ENCODE results near the gene CMKLR1. TPM values are rescaled to one million over a fixed set of nuclear protein-coding genes. Genes with fewer than 3 reads are reported as not detected.

CMKLR1 gene
- total RNA-seq, 4 donors from 2014 or later = 10.2 to 14.5 (median 12.6) TPM

- TF ChIP-seq, protein P1, sequence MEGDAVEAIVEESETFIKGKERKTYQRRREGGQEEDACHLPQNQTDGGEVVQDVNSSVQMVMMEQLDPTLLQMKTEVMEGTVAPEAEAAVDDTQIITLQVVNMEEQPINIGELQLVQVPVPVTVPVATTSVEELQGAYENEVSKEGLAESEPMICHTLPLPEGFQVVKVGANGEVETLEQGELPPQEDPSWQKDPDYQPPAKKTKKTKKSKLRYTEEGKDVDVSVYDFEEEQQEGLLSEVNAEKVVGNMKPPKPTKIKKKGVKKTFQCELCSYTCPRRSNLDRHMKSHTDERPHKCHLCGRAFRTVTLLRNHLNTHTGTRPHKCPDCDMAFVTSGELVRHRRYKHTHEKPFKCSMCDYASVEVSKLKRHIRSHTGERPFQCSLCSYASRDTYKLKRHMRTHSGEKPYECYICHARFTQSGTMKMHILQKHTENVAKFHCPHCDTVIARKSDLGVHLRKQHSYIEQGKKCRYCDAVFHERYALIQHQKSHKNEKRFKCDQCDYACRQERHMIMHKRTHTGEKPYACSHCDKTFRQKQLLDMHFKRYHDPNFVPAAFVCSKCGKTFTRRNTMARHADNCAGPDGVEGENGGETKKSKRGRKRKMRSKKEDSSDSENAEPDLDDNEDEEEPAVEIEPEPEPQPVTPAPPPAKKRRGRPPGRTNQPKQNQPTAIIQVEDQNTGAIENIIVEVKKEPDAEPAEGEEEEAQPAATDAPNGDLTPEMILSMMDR (IDR thresholded peaks at IDR 0.05) = no peak
- TF ChIP-seq POLR2A (IDR thresholded peaks at IDR 0.05; ENCODE audit: low read depth) = no peak
- no peak for TF ChIP-seq EP300 (IDR thresholded peaks at IDR 0.05)
- no peak for TF ChIP-seq POLR2AphosphoS5 (IDR thresholded peaks at IDR 0.05)
- Histone ChIP-seq H3K27ac (replicated peaks in 1 of 4) (no peak overlapping the region), H3K27me3 (peaks cover 0 to 25% (median 0%) of the 10 kb centered on the region in 4 donors), H3K36me3 (no peaks in the 10 kb centered on the region), H3K4me1 (no peaks in the 10 kb centered on the region), H3K9me3 (no peaks in the 10 kb centered on the region), H3K4me3 (no peak overlapping the region)
- WGBS = 45% methylated on average over 7 of the region's 7 CpGs
- no peak for DNase-seq (ENCODE audit: extremely low spot score)
- intact Hi-C loops (cut with DNase I) = no loop called here
These were observed 19.5 kb upstream of the CMKLR1 start for GRCh38 chr12:108358580-108358965.

- peaks cover 0 to 25% (median 0%) of the 10 kb centered on the region in 4 donors for H3K27me3 ChIP-seq
- no peaks in the 10 kb centered on the region for H3K4me1 ChIP-seq
- H3K36me3 ChIP-seq = no peaks in the 10 kb centered on the region
- 95% methylated on average over 1 of the region's 2 CpGs for WGBS
- H3K9me3 ChIP-seq = no peaks in the 10 kb centered on the region
- H3K4me3 ChIP-seq = no peak overlapping the region
- no peak for DNase-seq (ENCODE audit: extremely low spot score)
- H3K27ac ChIP-seq (replicated peaks in 1 of 4) = no peak overlapping the region
- TF ChIP-seq POLR2AphosphoS5 (IDR thresholded peaks at IDR 0.05) (no peak), POLR2A (IDR thresholded peaks at IDR 0.05; ENCODE audit: low read depth) (no peak), EP300 (IDR thresholded peaks at IDR 0.05) (no peak)
- TF ChIP-seq, protein P1 (IDR thresholded peaks at IDR 0.05) = no peak
- intact Hi-C loops (cut with DNase I) = no loop called here
These were observed 18.9 kb upstream of the CMKLR1 start for GRCh38 chr12:108357834-108358579.

DNA sequence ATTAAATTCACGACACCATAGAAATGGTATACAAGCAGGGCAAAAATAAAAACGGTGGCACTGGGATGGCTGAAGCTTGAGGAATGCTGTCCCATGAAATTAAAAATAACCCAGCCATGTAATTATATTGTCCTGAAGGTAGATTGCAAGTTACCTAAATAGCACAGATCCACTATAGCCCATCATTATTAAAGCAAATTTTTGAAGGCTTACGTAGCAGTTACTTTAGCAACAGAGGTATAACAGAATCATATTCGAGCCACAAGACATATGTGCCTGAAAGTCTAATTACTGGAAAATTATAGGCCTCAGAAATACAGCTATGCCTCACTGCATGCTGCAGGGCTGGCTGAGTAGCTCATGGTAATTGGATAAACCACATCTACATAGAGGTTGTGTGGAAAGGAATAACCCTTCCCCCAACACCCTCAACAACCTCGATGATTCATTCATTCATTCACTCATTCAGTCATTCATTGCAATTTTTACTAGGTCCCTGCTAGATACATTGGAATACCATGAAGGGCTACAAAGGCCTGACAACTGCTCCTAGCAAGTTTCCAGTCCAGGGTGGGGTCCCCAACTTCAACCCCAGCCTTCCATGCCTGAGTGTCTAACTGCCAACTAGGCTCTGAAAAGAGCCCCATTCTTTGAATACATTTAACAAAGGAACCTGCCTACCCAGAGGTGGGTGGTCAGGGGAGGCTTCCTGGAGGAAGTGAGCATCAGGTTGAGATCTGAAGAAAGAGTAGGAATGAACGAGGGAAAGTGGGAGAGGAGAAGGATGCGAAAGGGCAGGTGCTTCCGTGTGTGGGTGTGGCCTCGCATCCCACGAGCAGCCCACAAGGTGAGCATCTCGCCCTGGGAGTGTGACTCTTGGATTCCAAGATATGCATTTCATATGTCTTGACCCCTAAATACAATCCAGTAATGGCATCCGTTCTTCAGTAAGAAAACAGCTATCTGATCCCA is 18.0 kb upstream of the CMKLR1 start:
- no peaks in the 10 kb centered on the region for H3K36me3 ChIP-seq
- no peaks in the 10 kb centered on the region for H3K4me1 ChIP-seq
- WGBS = 86% methylated on average over 12 of the region's 12 CpGs
- DNase-seq (ENCODE audit: extremely low spot score) = no peak
- intact Hi-C loops (cut with DNase I) = no loop called here
- H3K27ac ChIP-seq (replicated peaks in 1 of 4) = no peak overlapping the region
- H3K4me3 ChIP-seq = no peak overlapping the region
- H3K27me3 ChIP-seq = peaks cover 0 to 25% (median 0%) of the 10 kb centered on the region in 4 donors
- TF ChIP-seq POLR2AphosphoS5 (IDR thresholded peaks at IDR 0.05) (no peak), EP300 (IDR thresholded peaks at IDR 0.05) (no peak), POLR2A (IDR thresholded peaks at IDR 0.05; ENCODE audit: low read depth) (no peak)
- TF ChIP-seq, protein P1 (IDR thresholded peaks at IDR 0.05) = no peak
- H3K9me3 ChIP-seq = no peaks in the 10 kb centered on the region

DNA sequence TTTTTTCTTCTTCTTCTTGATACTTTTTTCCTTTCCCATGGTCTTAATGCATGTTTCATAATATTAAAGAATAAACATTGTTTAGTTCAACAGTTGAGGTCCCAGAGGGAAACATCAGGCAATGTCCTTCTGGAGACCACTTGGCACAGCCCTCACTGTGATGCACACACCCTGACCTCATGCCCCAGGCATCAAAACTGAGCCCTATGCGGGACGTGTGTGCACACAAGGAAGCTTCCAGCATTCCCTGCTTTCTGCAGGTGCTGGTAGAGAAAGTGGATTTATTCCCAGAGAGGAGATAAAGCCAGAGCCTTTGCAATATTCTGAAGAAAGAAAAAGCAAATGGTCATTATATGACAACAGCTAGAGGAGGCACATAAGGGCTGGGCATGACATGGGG is 16.0 kb upstream of the CMKLR1 start:
- Histone ChIP-seq H3K4me1 (no peaks in the 10 kb centered on the region), H3K4me3 (no peak overlapping the region), H3K9me3 (no peaks in the 10 kb centered on the region), H3K27me3 (peaks cover 0 to 25% (median 0%) of the 10 kb centered on the region in 4 donors), H3K27ac (replicated peaks in 1 of 4) (no peak overlapping the region), H3K36me3 (no peaks in the 10 kb centered on the region)
- TF ChIP-seq, protein P1 (IDR thresholded peaks at IDR 0.05) = no peak
- TF ChIP-seq EP300 (IDR thresholded peaks at IDR 0.05) = no peak
- no peak for TF ChIP-seq POLR2AphosphoS5 (IDR thresholded peaks at IDR 0.05)
- 65% methylated on average over 2 of the region's 2 CpGs for WGBS
- intact Hi-C loops (cut with DNase I) = no loop called here
- no peak for DNase-seq (ENCODE audit: extremely low spot score)
